Measurements from ENCODE around the gene WNK2.

The WNK2 gene

DNA sequence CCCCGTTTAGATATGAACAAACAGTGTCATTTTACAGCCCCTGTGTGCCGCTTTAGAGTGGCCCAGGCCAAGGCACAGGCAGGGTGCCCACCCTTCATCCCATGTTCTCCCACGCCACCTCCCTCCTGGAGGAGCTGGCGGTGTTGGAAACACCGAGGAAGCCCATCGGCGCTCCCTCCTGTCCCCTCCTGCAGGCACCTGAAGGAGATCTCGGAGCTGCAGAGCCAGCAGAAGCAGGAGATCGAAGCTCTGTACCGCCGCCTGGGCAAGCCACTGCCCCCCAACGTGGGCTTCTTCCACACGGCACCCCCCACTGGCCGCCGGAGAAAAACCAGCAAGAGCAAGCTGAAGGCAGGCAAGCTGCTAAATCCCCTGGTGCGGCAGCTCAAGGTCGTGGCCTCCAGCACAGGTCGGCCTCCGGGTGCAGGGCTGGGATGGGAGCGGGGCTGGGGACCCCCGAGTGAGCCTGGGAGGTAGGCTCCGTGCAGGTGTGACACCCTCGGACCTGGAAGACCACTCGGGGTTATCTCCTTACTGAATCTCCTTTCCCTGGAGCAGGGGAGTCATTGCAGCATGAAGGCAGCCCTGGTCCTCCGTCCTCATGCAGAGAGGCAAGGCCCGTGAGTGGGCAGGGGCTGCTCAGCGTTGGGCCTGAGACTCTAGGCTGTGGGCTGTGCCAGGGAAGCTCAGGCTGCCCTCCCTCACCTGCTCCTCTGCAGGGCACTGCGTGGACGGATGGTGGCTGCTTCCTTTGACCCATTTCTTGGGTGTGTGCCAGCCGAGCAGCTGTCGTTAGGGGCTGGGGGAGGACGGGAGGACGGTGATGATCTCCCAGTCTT is 113.9 kb downstream of the WNK2 start:
- DNase-seq: no peak

DNA sequence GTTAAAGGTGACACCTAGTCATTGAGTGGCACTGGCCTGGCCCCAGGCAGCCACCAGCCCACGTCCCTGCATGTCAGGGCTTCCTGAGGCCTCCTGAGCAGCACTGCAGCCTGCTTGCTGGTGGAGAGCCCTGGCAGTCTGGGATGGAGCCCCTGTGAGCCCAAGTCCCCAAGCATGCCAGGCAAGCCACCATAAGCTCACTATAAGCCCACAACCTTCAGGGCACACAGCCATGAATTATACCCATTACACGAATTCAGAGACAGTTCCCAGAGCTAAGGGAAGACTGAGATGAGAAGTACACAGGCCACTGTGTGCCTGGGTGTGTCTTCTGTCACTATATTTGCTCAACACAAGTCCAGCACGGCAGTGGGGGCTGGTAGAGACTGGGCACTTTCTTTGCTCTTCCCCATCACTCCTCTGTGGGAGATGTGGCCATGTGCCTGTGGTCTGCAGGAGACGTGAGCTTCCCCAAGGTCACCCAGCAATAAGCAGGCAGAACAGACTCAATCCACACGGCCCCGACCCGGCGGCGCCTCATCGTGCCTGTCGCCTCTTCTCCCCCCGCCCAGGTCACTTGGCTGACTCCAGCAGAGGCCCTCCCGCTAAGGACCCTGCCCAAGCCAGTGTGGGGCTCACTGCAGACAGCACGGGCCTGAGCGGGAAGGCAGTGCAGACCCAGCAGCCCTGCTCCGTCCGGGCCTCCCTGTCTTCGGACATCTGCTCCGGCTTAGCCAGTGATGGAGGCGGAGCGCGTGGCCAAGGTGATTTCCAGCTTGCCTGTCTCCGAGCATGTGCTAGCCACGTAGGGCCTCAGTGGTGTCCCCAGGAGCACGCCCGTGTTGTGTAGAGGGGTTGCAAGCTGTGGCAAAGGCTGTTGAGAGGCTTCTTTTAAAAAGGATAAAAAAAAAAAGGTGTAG is 114.8 kb downstream of the WNK2 start:
- DNase-seq: no peak

DNA sequence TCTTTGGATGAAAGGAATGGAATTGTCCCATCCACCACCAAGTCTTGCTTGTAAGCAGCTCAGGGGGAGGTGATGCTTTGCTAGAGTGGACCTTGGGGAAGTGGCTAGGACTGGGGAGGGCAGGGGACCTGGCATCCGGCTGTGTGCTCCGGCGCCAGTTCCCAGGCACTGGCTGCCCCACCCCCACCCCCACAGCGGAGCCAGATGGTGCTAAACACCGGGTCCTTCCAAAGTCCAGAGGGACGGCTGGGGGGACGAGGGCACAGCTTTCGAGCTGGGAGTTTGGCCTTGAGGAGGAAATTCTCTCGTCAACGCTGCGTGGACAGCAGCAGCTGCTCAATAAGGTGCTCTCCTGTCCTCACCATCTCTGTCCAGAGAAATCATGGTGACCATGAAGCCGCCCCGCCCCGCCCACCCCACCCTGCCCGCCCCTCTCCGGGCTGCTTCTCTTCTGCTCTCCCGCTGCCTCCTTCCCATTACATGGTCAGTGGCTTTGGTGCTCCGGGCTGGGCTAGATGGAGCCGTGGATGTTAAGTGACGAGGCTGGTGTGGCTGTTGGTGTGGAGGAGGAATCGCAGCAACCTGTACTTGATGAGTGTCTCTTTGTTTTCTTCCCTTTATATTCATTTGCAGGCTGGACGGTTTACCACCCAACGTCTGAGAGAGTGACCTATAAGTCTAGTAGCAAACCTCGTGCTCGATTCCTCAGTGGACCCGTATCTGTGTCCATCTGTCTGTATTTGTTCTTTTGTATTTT is 115.7 kb downstream of the WNK2 start:
- DNase-seq: no peak

DNA sequence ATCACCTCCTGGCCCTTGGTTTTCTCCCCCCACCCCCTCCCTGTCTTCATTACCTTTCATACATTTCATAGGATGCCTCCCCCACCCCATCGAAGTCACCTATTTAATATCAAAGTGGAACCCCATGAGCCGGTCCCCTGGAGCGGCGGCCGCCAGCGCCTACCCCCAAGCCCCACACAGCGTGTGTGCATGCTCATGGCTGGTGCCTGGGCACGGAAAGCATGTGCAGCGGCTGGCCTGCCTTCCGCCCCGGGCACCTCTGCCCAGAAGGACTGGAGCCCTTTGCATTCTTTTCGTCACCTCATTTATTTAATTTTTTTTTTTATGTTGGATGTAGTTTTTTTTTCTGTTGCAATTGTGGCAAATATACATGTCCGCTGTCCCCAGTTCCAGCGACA is 116.2 kb downstream of the WNK2 start:
- no peak for DNase-seq

DNA sequence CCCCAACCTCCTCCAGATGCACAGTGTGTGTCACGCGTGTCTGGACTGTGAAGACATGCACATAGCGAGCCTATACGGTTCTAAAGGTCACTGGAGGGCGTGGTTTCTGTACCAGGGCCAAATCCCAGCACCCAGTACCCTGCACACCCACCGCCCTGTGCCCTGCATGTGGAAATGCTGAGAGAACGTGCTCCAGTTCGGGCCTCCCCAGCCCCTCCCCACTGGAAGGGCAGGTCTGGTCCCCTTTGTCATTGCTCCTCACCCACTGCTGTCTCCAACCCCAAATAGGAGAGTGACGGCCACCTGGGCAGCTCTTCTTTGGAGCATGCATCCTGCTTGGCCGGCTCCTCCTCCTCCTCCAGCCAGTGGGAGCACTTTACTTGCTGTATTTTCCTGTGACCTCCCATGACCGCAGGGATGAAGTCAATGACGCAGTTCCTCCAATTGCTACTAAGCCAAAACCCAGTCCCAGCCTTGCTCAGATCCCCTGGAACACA is 116.7 kb downstream of the WNK2 start:
- DNase-seq: no peak

DNA sequence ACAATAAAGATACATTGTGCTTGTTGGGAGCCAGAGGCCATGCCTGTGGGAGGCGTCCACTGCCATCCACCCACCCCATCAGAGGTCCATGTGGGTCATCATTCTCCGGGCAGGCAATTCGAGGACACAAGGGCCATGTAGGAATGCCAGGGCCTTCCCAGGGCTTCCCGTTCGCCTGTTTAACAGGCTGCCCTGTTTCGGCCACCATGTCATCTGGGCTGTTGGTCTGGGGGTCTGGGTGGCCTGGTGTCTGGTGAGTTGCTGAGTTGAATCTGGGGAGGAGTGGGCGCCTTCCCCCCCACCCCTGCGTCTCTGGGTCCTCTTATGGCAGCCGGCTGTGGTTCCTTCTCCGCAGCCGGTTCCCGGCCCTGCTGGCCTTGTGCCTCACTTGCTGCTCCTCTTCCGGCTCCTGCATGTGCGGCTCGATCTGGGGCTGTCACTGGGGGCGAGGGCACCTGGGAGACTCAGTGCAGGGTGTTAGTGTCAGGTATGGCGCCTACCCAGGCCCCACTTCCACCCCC is 117.4 kb downstream of the WNK2 start:
- DNase-seq: no peak

DNA sequence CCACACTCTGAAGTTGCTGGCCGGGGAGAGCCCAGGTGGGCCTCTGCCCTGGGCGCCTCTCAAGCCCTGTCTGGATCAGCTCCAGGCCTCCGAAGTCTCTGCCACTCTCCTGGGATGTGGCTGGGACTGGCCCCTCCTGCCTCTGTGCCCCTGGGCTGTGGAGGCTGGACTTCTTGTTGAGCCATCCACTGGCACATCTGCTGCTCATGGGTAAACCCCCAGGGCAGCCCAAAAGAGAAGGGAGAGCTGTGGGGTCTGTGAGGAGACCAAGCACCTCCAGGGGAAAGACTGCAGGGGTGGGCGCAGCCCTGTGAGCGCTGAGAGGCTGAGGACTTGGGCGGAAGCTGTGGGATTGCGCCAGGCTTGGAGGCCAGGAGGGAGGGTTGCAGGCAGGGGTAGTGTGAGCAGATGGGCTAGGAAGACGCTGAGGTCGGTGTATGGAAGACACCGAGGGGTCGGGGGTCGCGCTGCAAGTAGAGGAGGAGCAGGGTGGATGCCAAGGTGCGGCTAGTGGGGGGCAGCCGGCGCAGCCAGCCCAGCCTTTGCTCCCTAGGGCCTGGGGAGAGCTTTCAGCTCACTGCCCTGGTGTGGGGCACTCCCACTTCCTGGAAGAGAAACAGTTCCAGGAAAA is 118.1 kb downstream of the WNK2 start:
- DNase-seq: no peak

DNA sequence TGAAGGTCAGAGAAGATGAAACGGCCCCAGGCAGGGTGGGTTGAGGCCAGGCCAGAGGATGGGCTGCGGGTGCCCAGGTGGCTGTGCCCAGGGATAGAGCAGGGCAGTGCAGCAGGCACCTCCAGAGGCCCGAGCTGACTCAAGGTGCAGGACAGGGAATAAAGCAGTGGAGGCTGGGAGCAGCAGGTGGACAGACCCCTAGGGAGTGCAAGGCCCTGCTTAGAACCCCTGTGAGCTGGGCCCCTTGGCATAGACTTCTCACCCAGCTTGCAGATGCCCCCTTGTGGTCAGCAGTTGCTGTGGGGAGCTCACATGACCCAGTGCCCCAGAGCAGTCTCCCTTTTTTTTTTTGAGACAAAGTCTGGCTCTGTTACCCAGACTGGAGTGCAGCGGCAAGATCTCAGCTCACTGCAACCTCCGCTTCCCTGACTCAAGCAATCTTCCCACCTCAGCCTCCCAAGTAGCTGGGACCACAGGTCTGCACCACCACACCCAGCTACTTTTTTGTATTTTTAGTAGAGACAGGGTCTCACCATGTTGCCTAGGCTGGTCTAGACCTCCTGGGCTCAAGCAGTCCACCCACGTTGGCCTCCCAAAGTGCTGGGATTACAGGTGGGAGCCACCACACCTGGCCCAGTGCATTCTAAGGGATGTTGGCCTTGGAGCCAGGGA is 118.8 kb downstream of the WNK2 start:
- DNase-seq: peak; percentile 70

DNA sequence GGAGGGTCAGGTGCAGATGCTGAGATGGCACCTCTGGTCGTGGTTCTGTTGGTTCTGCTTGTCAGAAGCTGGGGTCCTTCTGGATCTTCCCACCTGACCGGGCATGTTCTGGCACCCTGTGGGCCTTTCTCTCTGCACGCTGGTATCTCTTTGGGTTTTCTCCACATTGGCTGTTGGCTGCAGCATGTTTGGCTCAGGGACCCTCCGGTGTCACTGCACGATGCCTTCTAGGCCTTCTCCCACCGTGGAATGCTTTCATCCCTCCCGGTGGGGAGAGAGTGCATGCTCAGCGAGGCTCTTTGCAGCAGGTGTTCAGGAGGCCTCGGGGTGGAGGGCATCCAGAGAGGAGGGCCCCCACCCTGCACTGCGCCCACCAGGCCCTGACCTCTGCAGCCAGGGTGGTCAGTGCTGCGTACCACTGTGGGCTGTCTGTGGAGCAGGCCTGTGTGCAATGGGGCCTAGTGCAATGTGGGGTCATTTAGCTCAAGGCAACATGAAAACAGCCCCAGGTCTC is 119.4 kb downstream of the WNK2 start:
- no peak for DNase-seq

DNA sequence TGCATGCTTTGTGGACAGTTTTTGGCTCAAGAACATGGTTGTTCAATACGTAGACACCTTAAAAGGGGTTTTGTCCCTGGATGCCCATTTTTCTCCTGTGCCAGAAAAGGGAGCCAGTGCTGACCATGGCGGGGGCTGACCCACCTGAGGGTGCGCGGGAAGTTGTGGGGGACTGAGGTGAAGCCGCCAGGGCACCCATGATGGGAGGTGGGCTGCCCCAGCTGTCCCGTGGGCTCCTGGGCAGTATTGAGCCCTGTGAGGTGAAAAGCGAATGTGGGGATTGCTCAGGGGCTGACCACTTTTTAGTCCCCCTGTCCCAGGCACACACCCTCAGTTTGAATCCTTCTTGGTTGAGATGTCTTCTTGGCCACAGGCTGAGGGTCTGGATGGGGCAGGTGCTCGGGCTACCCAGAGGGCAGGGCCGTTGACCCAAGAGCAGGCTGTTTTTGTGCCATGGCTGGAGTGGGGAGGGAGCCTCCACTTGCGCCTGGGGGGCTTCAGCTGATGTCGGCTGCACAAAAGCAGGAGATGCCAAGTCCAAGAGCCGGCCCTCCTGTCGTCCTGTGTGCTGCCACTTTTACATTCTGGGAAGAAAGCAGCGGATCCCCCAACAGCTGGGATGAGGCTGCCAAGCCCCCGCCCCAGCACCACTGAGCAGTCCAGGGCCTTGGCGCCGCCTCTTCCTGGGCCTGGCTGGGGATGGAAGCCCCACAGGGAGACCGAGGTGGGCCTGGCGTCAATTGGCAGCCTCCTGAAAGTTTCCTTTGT is 120.1 kb downstream of the WNK2 start:
- DNase-seq: no peak

DNA sequence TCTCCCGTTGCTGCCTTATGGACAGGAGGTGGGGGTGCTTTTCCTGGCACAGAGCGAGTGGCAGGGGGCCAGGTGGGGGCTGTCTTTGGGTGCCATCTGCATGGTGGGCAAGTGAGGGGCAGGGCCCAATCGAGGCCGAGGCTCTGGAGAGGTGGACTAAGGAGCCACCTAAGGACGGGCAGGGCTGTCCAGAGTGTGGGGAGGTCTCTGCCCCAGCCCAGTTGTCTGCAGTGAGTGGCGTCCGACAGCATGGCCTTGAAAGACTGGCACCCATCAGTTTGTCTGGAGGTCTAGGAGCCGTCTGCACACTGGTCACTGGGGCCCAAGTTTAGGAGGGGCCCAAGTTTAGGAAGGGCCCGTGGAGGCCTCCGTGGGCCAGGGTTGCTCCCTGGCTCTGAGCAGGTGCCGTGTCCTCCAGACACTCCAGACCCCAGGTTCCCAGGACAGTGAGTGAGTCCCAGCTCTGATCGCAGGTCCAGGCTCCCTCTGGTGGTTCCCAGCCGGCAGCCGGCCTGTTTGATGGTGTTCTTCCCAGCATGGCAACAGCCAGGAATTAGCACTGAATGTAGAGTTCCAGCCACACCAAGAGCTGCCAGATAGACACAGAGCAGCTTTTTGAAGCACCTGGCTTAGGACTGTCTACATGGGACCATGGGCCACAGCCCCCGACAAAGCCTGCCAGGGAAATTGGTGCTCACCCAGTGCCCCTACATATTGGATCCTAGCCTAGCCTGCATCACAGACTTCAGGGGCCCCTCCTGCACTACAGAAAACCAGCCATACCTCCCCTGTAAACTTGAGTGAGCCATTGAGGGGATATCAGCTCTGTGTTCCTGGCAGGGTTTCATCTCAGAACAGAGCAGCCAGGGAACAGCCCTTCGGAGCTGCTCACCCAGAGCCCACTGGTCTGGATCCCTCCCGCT is 120.9 kb downstream of the WNK2 start:
- peak; percentile 13 for DNase-seq

DNA sequence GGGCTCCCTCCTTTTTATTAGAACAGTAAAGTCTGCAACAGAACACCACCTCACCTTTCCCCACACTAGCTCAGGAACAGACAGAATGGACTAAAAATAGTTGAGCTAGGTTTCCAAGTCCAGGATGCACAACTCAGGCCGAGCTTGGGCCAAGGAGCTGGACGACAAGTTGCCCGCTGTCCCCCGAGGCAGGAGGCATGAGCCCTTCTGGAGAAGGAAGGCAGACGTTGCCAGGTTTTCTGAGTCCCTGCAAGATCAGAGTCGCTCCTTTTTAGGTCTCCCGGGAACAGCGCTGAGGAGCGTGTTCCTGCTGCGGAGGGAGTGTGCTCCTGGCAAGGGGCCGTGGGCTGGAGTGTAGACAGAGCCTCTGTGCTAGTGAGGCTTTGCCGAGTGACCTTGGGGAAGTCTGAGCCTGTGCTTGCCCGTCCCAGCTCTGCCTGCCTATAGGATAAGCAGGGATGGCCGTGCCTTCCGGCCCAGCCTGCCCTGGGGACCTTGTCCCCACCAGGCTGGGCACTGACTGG is 121.6 kb downstream of the WNK2 start:
- no peak for DNase-seq

DNA sequence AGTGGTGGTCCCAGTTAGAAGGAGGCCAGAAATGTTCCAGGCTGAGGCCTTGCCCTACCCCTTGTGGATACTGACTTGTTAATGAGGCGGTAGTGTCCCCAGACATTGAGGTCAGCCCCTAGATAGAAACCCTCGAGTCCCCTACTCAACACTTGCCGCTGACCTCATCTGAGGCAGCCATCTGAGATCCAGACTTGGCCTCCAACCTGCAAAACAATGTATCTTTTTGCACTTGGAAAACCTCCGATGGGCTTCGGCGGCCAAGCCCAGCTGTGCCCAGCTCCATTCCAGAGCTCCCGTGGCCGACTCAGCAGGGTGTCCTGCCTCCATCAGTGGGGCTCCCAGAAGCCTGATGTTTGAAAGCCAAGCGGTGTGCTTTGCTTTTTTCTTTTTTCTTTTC is 122.1 kb downstream of the WNK2 start:
- no peak for DNase-seq

DNA sequence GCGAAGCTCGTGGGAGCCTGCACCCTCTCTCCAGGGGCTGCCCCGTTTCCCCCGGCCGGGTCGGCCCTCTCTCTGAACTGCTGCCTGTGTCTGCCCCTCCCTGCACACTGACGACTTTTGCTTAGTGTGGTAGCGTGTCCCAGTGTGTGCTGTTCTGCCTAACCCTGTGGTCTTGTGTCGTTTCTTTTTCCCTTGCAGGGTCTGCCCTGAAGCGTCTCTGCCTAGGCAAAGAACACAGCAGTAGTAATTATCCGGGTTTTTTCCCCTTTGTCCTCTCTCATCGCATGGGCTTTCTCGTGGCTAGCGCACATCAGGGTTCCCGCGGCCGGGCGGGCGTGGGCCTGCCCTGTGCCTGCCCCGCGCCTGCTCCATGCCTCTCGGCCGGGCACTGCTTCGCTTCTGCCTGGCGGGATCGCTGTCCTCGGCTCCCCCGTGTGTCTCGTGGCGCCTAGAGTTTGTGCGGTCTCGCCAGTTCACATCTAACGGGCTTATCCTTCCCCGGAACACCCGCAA is 122.7 kb downstream of the WNK2 start:
- DNase-seq: no peak

DNA sequence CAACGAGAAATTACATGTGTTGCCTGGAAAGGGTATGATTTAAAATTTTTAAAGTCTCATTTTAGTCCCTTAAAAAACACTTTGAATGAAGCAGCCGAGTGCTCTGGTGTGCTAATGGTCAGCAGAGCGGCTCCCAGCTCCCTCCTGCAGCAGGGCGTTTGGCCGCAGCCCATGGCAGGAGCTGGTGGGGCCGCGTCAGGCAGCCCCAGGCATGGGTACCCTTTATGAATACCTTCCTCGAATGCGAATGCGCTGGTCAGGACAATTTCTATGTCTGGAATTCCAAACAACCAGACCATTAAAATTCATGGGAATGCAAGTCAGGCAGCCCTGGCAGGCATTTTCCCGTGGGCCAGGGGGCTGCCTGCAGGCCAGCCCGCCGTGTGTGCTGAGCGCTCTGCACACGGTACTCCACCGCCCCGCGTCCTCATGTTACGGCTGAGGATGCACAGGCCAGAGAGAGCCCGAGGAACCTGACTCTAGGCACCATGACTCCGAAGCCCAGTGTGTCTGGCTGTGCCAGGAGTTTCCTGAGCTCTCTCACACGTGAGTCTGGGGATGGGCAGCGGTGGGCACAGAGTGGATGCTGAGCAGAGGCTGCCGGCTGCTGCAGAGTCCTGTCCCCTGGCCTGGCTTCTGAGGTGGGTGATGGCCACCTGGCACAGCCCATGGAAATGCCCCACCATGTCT is 123.7 kb downstream of the WNK2 start:
- DNase-seq: no peak

DNA sequence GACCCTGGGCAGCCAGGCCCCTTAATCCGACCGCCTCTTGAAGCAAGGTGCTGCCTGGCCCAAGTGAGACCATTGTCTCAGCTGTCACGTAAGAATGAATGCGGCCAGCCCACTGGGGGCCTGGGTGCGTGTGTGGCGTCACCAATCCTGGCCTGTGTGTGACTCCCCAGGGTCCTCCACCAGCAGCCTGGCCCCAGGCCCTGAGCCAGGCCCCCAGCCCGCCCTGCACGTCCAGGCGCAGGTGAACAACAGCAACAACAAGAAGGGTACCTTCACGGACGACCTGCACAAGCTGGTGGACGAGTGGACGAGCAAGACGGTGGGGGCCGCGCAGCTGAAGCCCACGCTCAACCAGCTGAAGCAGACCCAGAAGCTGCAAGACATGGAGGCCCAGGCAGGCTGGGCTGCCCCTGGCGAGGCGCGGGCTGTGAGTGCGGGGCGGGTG is 124.2 kb downstream of the WNK2 start:
- no peak for DNase-seq

DNA sequence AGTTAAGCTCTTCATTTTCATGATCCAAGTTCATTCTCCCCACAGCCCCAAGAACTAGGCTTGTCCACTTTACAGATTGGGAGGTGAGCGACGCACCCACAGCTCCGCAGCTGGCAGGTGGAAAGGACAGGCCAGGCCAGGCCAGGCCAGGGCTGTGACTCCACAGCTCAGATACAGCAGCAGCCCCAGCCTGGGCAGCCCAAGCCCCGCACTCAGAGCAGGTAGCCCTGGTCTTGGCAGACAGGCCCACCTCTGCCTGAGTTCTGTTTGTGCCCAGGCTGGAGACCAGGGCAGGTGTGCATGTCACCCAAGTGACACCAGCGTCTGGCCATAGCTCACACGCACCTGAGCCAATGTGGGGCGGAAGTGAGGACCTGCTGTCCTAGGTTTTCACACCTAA is 124.7 kb downstream of the WNK2 start:
- no peak for DNase-seq

DNA sequence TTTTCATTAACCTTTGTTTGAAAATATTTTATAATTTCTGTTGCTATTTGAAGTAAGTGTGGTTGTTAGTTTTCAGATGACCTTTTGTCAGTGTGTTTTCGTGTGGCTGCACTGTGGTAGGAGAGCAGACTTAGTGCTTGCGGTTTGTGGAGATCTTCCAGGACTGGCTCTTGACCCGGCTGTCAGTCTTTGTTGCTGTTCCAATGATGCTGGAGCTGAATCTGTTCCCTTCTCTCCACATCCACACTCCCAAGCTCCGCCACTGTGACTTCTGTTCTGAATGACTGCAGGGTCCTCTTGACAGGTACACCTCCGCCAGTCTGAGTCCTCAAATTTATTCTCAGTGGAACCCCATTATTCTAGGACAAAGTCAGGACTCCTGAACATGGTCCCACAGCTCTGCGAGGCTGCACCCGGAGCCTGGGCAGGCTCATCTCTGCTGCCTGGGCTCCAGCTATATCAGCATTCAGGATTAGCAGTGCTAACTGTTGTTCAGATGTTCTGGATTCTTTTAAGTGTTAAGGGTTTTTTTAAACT is 126.0 kb downstream of the WNK2 start:
- DNase-seq: no peak
